Adrenal gland (tissue), 12 donors: ENCODE measurements around the gene BMPR2. TPM values are rescaled to one million over a fixed set of nuclear protein-coding genes. Genes with fewer than 3 reads are reported as not detected.

ENCODE experiments used
- DNase-seq, 7 donors: peaks; one replicate each; pipeline ENCODE4 v3.0.0-alpha.2; 2019 to 2020
- H3K27ac ChIP-seq, 5 donors: fragments of 200-600 bp; sonication (generic) in 4 of 5; 1 replicate in 3 of 5; 2 replicates in 2 of 5; pipeline versions ENCODE4 v1.5.1 to v1.8.0; 2016 to 2020; ENCODE audit warnings: mild to moderate bottlenecking in 1 of 5
- H3K27me3 ChIP-seq: fragments of 200-600 bp; 2 replicates; pipeline ENCODE4 v1.8.0; 2021
- H3K36me3 ChIP-seq, 2 donors: fragments of 200-600 bp; replicated peaks in 1 of 2; 1 replicate in 1 of 2; 2 replicates in 1 of 2; pipeline versions ENCODE4 v1.5.1 to v1.8.0; 2018 to 2022
- H3K4me1 ChIP-seq, 2 donors: fragments of 200-600 bp; replicated peaks in 1 of 2; 1 replicate in 1 of 2; 2 replicates in 1 of 2; pipeline versions ENCODE4 v1.5.1 to v1.8.0; 2018 to 2021
- H3K4me3 ChIP-seq, 4 donors: fragments of 200-600 bp; sonication (generic) in 3 of 4; one replicate each; pipeline ENCODE4 v1.5.1; 2016 to 2018
- H3K9me3 ChIP-seq, 3 donors: fragments of 200-600 bp; sonication (generic) in 1 of 3; replicated peaks in 1 of 3; 1 replicate in 2 of 3; 2 replicates in 1 of 3; pipeline versions ENCODE4 v1.5.1 to v1.8.0; 2016 to 2021
- CTCF ChIP-seq, 6 experiments: fragments of 450-650 bp in 4 of 6; fragments of 200-600 bp in 2 of 6; sonication (generic) in 1 of 6; IDR thresholded peaks; 1 replicate in 5 of 6; 2 replicates in 1 of 6; pipeline versions ENCODE4 v1.5.1 to v1.8.0; 2016 to 2021; ENCODE audit warnings: antibody characterized with exemption in 6 of 6, mild to moderate bottlenecking in 2 of 6, moderate library complexity in 1 of 6
- POLR2A ChIP-seq, 2 donors: fragments of 450-650 bp; IDR thresholded peaks; one replicate each; pipeline ENCODE4 v1.6.1; 2017; ENCODE audit warnings: antibody characterized with exemption in 2 of 2, mild to moderate bottlenecking in 2 of 2, moderate library complexity in 1 of 2
- WGBS, 4 donors: extraction: QIAGEN DNeasy Blood & Tissue Kit in 2 of 4; methylation state at CpG; one replicate each; pipeline versions ENCODE4 v1.1.5 to v1.1.7; 2013 to 2017; 5-methylcytosine and 5-hydroxymethylcytosine counted together
- intact Hi-C, 2 donors: fragments of 100-400 bp; cut with DNase I; formaldehyde crosslinking; loops; one replicate each; pipeline versions ENCODE4 v1.14.1 to v1.15.0; 2022 to 2023
- polyA plus RNA-seq, 3 donors: library from polyadenylated mRNA; stranded (reverse); fragments of 200-250 nt in 2 of 3; fragments of 350-450 nt in 1 of 3; fragmentation: Illumina TruSeq in 1 of 3; extraction: RNeasy Lipid Tissue Mini Kit (QIAGEN cat#74804) in 1 of 3; gene quantifications; one replicate each; pipeline ENCODE4 v1.2.3, GENCODE V29; 2013 to 2014
- total RNA-seq, 9 donors: library from RNA; depleted of rRNA in 4 of 9; stranded (reverse); fragments of >200 nt in 4 of 9; fragments of 120-200 nt in 1 of 9; fragmentation: NEBNext Ultra II Directional in 1 of 9; extraction: Animal tissue kit (Norgen Biotek cat#: 25700) in 1 of 9; gene quantifications; one replicate each; pipeline versions ENCODE4 v1.1.0 to v1.2.4, GENCODE V29; 2013 to 2023
- donor health status: healthy with polysubstance abuse.
- donor health status: Bipolar disorder and iron deficiency.
- donor health status: DM: yes; HTN: yes; CAD: no.
- donor health status: DM: no; HTN: no; CAD: no.
- donor health status: DM: no; HTN: no; CAD: no.
- donor health status: DM: yes; HTN: yes; CAD: no.

BMPR2 gene
- total and polyA plus RNA-seq, 12 donors, result 7.7 to 123 (median 85.7) TPM

GRCh38 chr2:202406445-202406978, 30.4 kb downstream of the BMPR2 start:
- no peaks in the 10 kb centered on the region for H3K9me3 ChIP-seq
- WGBS, 4 donors, result 80 to 92% (median 85%) methylated on average over 2 of the region's 2 CpGs
- intact Hi-C loops, result no loop called here
- H3K36me3 ChIP-seq, result peaks cover 0 to 5% of the 10 kb centered on the region in 2 donors
- no peak overlapping the region for H3K4me3 ChIP-seq
- H3K27me3 ChIP-seq, result no peaks in the 10 kb centered on the region
- no peak for DNase-seq
- H3K27ac ChIP-seq, result no peak overlapping the region
- TF ChIP-seq CTCF (IDR thresholded peaks at IDR 0.05) (no peak), POLR2A (IDR thresholded peaks at IDR 0.05) (no peak)
- peaks cover 0 to 13% of the 10 kb centered on the region in 2 donors for H3K4me1 ChIP-seq

- H3K27me3 ChIP-seq, result no peaks in the 10 kb centered on the region
- H3K27ac ChIP-seq, result peak overlapping the region in 1 of 5 donors; percentile 6
- TF ChIP-seq CTCF (IDR thresholded peaks at IDR 0.05), result no peak
- peaks cover 0 to 13% of the 10 kb centered on the region in 2 donors for H3K4me1 ChIP-seq
- DNase-seq, result no peak
- no peaks in the 10 kb centered on the region for H3K9me3 ChIP-seq
- intact Hi-C loops, result no loop called here
- WGBS, 4 donors, result 76 to 79% (median 76%) methylated on average over 6 of the region's 6 CpGs
- H3K36me3 ChIP-seq, result peaks cover 0 to 5% of the 10 kb centered on the region in 2 donors
- no peak overlapping the region for H3K4me3 ChIP-seq
These were observed 32.5 kb downstream of the BMPR2 start for GRCh38 chr2:202408546-202409140.

GRCh38 chr2:202410092-202410491, 34.0 kb downstream of the BMPR2 start:
- Histone ChIP-seq H3K27ac (no peak overlapping the region), H3K4me1 (peaks cover 5 to 20% of the 10 kb centered on the region in 2 donors), H3K4me3 (no peak overlapping the region), H3K27me3 (no peaks in the 10 kb centered on the region), H3K9me3 (no peaks in the 10 kb centered on the region), H3K36me3 (peaks cover 0 to 2% of the 10 kb centered on the region in 2 donors)
- TF ChIP-seq POLR2A (IDR thresholded peaks at IDR 0.05), result no peak
- no peak for TF ChIP-seq CTCF (IDR thresholded peaks at IDR 0.05)
- intact Hi-C loops, result no loop called here
- DNase-seq, result no peak
- 91 to 95% (median 94%) methylated on average over 5 of the region's 5 CpGs for WGBS, 4 donors

GRCh38 chr2:202411097-202411496, 35.0 kb downstream of the BMPR2 start:
- WGBS, 4 donors, result 90 to 93% (median 92%) methylated on average over 1 of the region's 1 CpG

More at GRCh38 chr2:202411097-202411496, 35.0 kb downstream of the BMPR2 start:
- intact Hi-C loops, result no loop called here
- Histone ChIP-seq H3K9me3 (no peaks in the 10 kb centered on the region), H3K4me1 (peaks cover 5 to 20% of the 10 kb centered on the region in 2 donors), H3K27me3 (no peaks in the 10 kb centered on the region), H3K4me3 (no peak overlapping the region), H3K36me3 (no peaks in the 10 kb centered on the region), H3K27ac (no peak overlapping the region)
- DNase-seq, result no peak
- no peak for TF ChIP-seq POLR2A (IDR thresholded peaks at IDR 0.05)
- no peak for TF ChIP-seq CTCF (IDR thresholded peaks at IDR 0.05)
